Hepatocyte (in vitro differentiated cells): ENCODE measurements around the gene SH3RF3. TPM values are rescaled to one million over a fixed set of nuclear protein-coding genes. Genes with fewer than 3 reads are reported as not detected.

Experiments used
- DNase-seq: peaks from one replicate; pipeline ENCODE4 v3.0.0-alpha.2; 2016; ENCODE audit warnings: low spot score
- H2AFZ ChIP-seq: fragments of 200-600 bp; sonication (generic); 2 replicates; pipeline ENCODE4 v1.6.0; 2016; ENCODE audit warnings: antibody characterized with exemption, mild to moderate bottlenecking
- H3K27ac ChIP-seq: fragments of 200-600 bp; sonication (generic); 2 replicates; pipeline ENCODE4 v1.5.1; 2016; ENCODE audit warnings: mild to moderate bottlenecking
- H3K27me3 ChIP-seq: fragments of 200-600 bp; sonication (generic); 2 replicates; pipeline ENCODE4 v1.6.1; 2016
- H3K36me3 ChIP-seq: fragments of 200-600 bp; sonication (generic); replicated peaks from 2 replicates; pipeline ENCODE4 v1.5.1; 2016; ENCODE audit warnings: low read depth; ENCODE audit not compliant: insufficient read depth
- H3K4me1 ChIP-seq: fragments of 200-600 bp; sonication (generic); 2 replicates; pipeline ENCODE4 v1.5.1; 2016; ENCODE audit warnings: mild to moderate bottlenecking, moderate library complexity; ENCODE audit not compliant: insufficient read depth
- H3K4me2 ChIP-seq: fragments of 200-600 bp; sonication (generic); 2 replicates; pipeline ENCODE4 v1.6.0; 2016
- H3K4me3 ChIP-seq: fragments of 200-600 bp; sonication (generic); 2 replicates; pipeline ENCODE4 v1.5.1; 2016; ENCODE audit warnings: mild to moderate bottlenecking
- H3K79me2 ChIP-seq: fragments of 200-600 bp; sonication (generic); 2 replicates; pipeline ENCODE4 v1.6.0; 2017; ENCODE audit warnings: mild to moderate bottlenecking
- H3K9me2 ChIP-seq: fragments of 200-600 bp; sonication (generic); replicated peaks from 2 replicates; pipeline ENCODE4 v1.6.0; 2017; ENCODE audit warnings: mild to moderate bottlenecking; ENCODE audit not compliant: insufficient read depth
- H3K9me3 ChIP-seq: fragments of 200-600 bp; sonication (generic); 2 replicates; pipeline ENCODE4 v1.5.1; 2016; ENCODE audit warnings: low read depth, mild to moderate bottlenecking
- H4K20me1 ChIP-seq: fragments of 200-600 bp; sonication (generic); 2 replicates; pipeline ENCODE4 v1.6.0; 2016; ENCODE audit warnings: mild to moderate bottlenecking; ENCODE audit not compliant: insufficient read depth, poor library complexity, severe bottlenecking
- EZH2 ChIP-seq: fragments of 200-600 bp; sonication (generic); IDR thresholded peaks from 2 replicates; pipeline ENCODE4 v1.6.1; 2016; ENCODE audit warnings: antibody characterized with exemption, mild to moderate bottlenecking, borderline replicate concordance
- EZH2phosphoT487 ChIP-seq: fragments of 200-600 bp; sonication (generic); IDR thresholded peaks from one replicate; pipeline ENCODE4 v1.6.1; 2018; ENCODE audit warnings: antibody characterized with exemption, mild to moderate bottlenecking, low read depth, moderate library complexity; ENCODE audit not compliant: unreplicated experiment, severe bottlenecking
- WGBS: methylation state at CpG from one replicate; pipeline ENCODE4 v1.1.6; 2016; ENCODE audit warnings: low lambda C conversion rate; ENCODE audit errors: missing lambda C conversion rate; 5-methylcytosine and 5-hydroxymethylcytosine counted together
- polyA plus RNA-seq: library from polyadenylated mRNA; unstranded; fragments of >200 nt; fragmentation: Nextera tagmentation; extraction: Ambion mirVana; gene quantifications from 2 replicates; pipeline ENCODE4 v1.2.1, GENCODE V29; 2016
- total RNA-seq: library from RNA; depleted of rRNA; stranded (reverse); fragments of >200 nt; gene quantifications from 2 replicates; pipeline ENCODE4 v1.2.3, GENCODE V29; 2014
- TF ChIP-seq, protein P1 (sequence below): fragments of 200-600 bp; sonication (generic); IDR thresholded peaks from 2 replicates; pipeline ENCODE4 v1.5.1; 2016; ENCODE audit warnings: antibody characterized with exemption, mild to moderate bottlenecking; ENCODE audit not compliant: poor library complexity

SH3RF3 gene
- total and polyA plus RNA-seq, 2 experiments from 2014 or later, result 1.9 to 2.1 TPM

- no peak overlapping the region for H3K4me2 ChIP-seq
- TF ChIP-seq EZH2phosphoT487 (no peak), EZH2 (no peak)
- TF ChIP-seq, protein P1, sequence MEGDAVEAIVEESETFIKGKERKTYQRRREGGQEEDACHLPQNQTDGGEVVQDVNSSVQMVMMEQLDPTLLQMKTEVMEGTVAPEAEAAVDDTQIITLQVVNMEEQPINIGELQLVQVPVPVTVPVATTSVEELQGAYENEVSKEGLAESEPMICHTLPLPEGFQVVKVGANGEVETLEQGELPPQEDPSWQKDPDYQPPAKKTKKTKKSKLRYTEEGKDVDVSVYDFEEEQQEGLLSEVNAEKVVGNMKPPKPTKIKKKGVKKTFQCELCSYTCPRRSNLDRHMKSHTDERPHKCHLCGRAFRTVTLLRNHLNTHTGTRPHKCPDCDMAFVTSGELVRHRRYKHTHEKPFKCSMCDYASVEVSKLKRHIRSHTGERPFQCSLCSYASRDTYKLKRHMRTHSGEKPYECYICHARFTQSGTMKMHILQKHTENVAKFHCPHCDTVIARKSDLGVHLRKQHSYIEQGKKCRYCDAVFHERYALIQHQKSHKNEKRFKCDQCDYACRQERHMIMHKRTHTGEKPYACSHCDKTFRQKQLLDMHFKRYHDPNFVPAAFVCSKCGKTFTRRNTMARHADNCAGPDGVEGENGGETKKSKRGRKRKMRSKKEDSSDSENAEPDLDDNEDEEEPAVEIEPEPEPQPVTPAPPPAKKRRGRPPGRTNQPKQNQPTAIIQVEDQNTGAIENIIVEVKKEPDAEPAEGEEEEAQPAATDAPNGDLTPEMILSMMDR, result no peak
Measured at GRCh38 chr2:109174626-109175349, 45.8 kb downstream of the SH3RF3 start.

GRCh38 chr2:109175350-109175678, 46.3 kb downstream of the SH3RF3 start:
- 85% methylated on average over 3 of the region's 3 CpGs for WGBS
- Histone ChIP-seq H4K20me1 (no peaks in the 10 kb centered on the region), H3K36me3 (no peaks in the 10 kb centered on the region), H3K4me3 (no peak overlapping the region), H3K9me2 (no peaks in the 10 kb centered on the region), H3K79me2 (peaks cover 7% of the 10 kb centered on the region), H3K4me1 (peaks cover 31% of the 10 kb centered on the region), H3K27me3 (no peaks in the 10 kb centered on the region), H2AFZ (no peak overlapping the region), H3K27ac (no peak overlapping the region), H3K9me3 (no peaks in the 10 kb centered on the region), H3K4me2 (no peak overlapping the region)
- TF ChIP-seq, protein P1, result no peak
- TF ChIP-seq EZH2phosphoT487 (no peak), EZH2 (no peak)
- no peak for DNase-seq

More at GRCh38 chr2:109174626-109175349, 45.8 kb downstream of the SH3RF3 start:
- Histone ChIP-seq H4K20me1 (no peaks in the 10 kb centered on the region), H3K79me2 (peaks cover 7% of the 10 kb centered on the region), H3K4me3 (no peak overlapping the region), H3K27ac (peak overlapping the region; percentile 92), H3K9me2 (no peaks in the 10 kb centered on the region), H3K4me1 (peaks cover 31% of the 10 kb centered on the region), H2AFZ (no peak overlapping the region), H3K9me3 (no peaks in the 10 kb centered on the region), H3K36me3 (no peaks in the 10 kb centered on the region), H3K27me3 (no peaks in the 10 kb centered on the region)
- 97% methylated on average over 7 of the region's 7 CpGs for WGBS
- no peak for DNase-seq

DNA sequence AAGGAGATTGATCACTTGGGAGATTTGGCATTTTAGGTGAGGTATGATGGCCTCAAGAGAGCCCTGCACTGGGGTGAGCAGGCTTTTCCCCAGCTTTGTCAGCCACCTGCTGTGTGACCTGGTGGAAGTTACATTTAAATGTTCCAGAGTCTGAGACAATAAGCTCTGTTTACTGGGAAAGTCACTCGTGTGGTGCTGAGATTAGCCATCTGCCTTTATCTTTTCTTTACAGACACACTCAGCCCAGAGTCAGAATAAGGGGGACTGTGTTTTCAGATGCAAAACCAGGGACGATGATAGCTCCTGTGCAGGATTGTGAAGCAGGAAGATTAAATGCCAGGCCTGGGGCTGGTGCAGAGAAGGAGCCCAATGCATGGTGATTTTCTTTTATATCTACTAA, 47.9 kb downstream of the SH3RF3 start:
- H4K20me1 ChIP-seq, result no peaks in the 10 kb centered on the region
- TF ChIP-seq, protein P1, result no peak
- no peak for TF ChIP-seq EZH2phosphoT487
- TF ChIP-seq EZH2, result no peak

GRCh38 chr2:109177635-109178034, 48.6 kb downstream of the SH3RF3 start:
- peaks cover 7% of the 10 kb centered on the region for H3K79me2 ChIP-seq
- H3K27me3 ChIP-seq, result no peaks in the 10 kb centered on the region

More for the DNA sequence above, 47.9 kb downstream of the SH3RF3 start:
- WGBS, result 18% methylated on average over 2 of the region's 2 CpGs
- H3K9me3 ChIP-seq, result no peaks in the 10 kb centered on the region
- H3K9me2 ChIP-seq, result no peaks in the 10 kb centered on the region
- H3K4me1 ChIP-seq, result peaks cover 23% of the 10 kb centered on the region
- H3K79me2 ChIP-seq, result peaks cover 7% of the 10 kb centered on the region
- no peaks in the 10 kb centered on the region for H3K27me3 ChIP-seq
- no peak for DNase-seq
- H3K4me2 ChIP-seq, result no peak overlapping the region
- no peak overlapping the region for H3K27ac ChIP-seq
- H2AFZ ChIP-seq, result no peak overlapping the region
- H3K36me3 ChIP-seq, result no peaks in the 10 kb centered on the region
- H3K4me3 ChIP-seq, result no peak overlapping the region

More at GRCh38 chr2:109177635-109178034, 48.6 kb downstream of the SH3RF3 start:
- H3K4me2 ChIP-seq, result no peak overlapping the region
- H3K4me3 ChIP-seq, result no peak overlapping the region
- H3K9me2 ChIP-seq, result no peaks in the 10 kb centered on the region
- H3K27ac ChIP-seq, result no peak overlapping the region
- no peaks in the 10 kb centered on the region for H4K20me1 ChIP-seq
- H2AFZ ChIP-seq, result no peak overlapping the region
- H3K4me1 ChIP-seq, result peaks cover 17% of the 10 kb centered on the region
- no peaks in the 10 kb centered on the region for H3K36me3 ChIP-seq
- H3K9me3 ChIP-seq, result no peaks in the 10 kb centered on the region
- DNase-seq, result no peak
- TF ChIP-seq, protein P1, result no peak
- TF ChIP-seq EZH2, result no peak
- no peak for TF ChIP-seq EZH2phosphoT487
